H1 (cell line): Measurements from ENCODE around the gene PRSS53. TPM values are rescaled to one million over a fixed set of nuclear protein-coding genes. Genes with fewer than 3 reads are reported as not detected.

Experiments
- CTCF ChIA-PET: fragments of 300-600 bp; sonication (Branson Sonifier 250); formaldehyde crosslinking; loops from one replicate; lab custom pipeline; 2021; ENCODE audit not compliant: partially characterized antibody; lab: Charles Lee
- POLR2A ChIA-PET: fragments of 300-600 bp; sonication (Branson Sonifier 250); formaldehyde crosslinking; loops from one replicate; lab custom pipeline; 2021; ENCODE audit warnings: inconsistent platforms; ENCODE audit not compliant: partially characterized antibody; lab: Charles Lee
- DNase-seq, 2 experiments: peaks; one replicate each; pipeline versions ENCODE4 v3.0.0 to v3.0.0-alpha.2; 2010 to 2022; ENCODE audit warnings: low spot score in 2 of 2, low read depth in 1 of 2, mixed read lengths in 1 of 2
- FAIRE-seq: peaks from 2 replicates; lab custom pipeline; 2011; peaks lifted over from hg19 to GRCh38; lab: Jason Lieb, UNC
- H2AFZ ChIP-seq: 2 replicates; pipeline ENCODE4 v1.8.1; 2012; ENCODE audit warnings: low read length, inconsistent platforms
- H2AK5ac ChIP-seq: 2 replicates; pipeline ENCODE4 v1.6.1; 2013; ENCODE audit warnings: low read depth, low read length
- H2BK120ac ChIP-seq: replicated peaks from 2 replicates; pipeline ENCODE3; 2013; ENCODE audit warnings: low read depth, low read length, inconsistent platforms
- H2BK12ac ChIP-seq: 2 replicates; pipeline ENCODE4 v1.6.1; 2013; ENCODE audit warnings: low read depth, low read length
- H2BK15ac ChIP-seq: 2 replicates; pipeline ENCODE4 v1.6.1; 2013; ENCODE audit warnings: low read length
- H2BK20ac ChIP-seq: 2 replicates; pipeline ENCODE4 v1.6.1; 2013; ENCODE audit warnings: low read length
- H2BK5ac ChIP-seq: 2 replicates; pipeline ENCODE4 v1.6.1; 2013; ENCODE audit warnings: low read depth, low read length
- H3K14ac ChIP-seq: 2 replicates; pipeline ENCODE4 v1.6.1; 2013; ENCODE audit warnings: inconsistent platforms; ENCODE audit not compliant: insufficient read length
- H3K18ac ChIP-seq: 2 replicates; pipeline ENCODE4 v1.6.1; 2013; ENCODE audit warnings: low read length; ENCODE audit errors: extremely low read depth
- H3K23ac ChIP-seq: 2 replicates; pipeline ENCODE4 v1.6.1; 2013; ENCODE audit warnings: inconsistent platforms; ENCODE audit not compliant: insufficient read length
- H3K23me2 ChIP-seq: 2 replicates; pipeline ENCODE4 v1.6.1; 2013; ENCODE audit warnings: low read depth, low read length
- H3K27ac ChIP-seq: 2 replicates; pipeline ENCODE4 v1.6.1; 2011; ENCODE audit warnings: low read depth, low read length, inconsistent platforms
- H3K27me3 ChIP-seq, 4 experiments: replicated peaks in 1 of 4; 1 replicate in 1 of 4; 2 replicates in 3 of 4; pipeline versions ENCODE4 v1.6.1 to v1.8.1; 2011 to 2013; ENCODE audit warnings: low read length in 3 of 4, mild to moderate bottlenecking in 3 of 4, inconsistent platforms in 2 of 4, mixed read lengths in 2 of 4, moderate library complexity in 1 of 4; ENCODE audit not compliant: control insufficient read depth in 3 of 4, insufficient read depth in 3 of 4; ENCODE audit errors: extremely low read depth in 1 of 4
- H3K36me3 ChIP-seq, 4 experiments: 2 replicates each; pipeline versions ENCODE4 v1.6.1 to v1.8.1; 2011 to 2013; ENCODE audit warnings: mild to moderate bottlenecking in 4 of 4, low read length in 3 of 4, moderate library complexity in 2 of 4, control low read depth in 1 of 4, inconsistent platforms in 1 of 4; ENCODE audit not compliant: insufficient read depth in 4 of 4, control insufficient read depth in 2 of 4
- H3K4ac ChIP-seq: replicated peaks from 2 replicates; pipeline ENCODE3; 2013; ENCODE audit warnings: low read length, low read depth, mixed read lengths, inconsistent platforms; ENCODE audit not compliant: insufficient read length
- H3K4me1 ChIP-seq, 4 experiments: replicated peaks in 1 of 4; 1 replicate in 1 of 4; 2 replicates in 3 of 4; pipeline versions ENCODE4 v1.6.1 to v1.8.1; 2011 to 2013; ENCODE audit warnings: low read length in 3 of 4, inconsistent platforms in 2 of 4, mixed read lengths in 1 of 4; ENCODE audit not compliant: insufficient read depth in 4 of 4, control insufficient read depth in 3 of 4
- H3K4me2 ChIP-seq, 2 experiments: 2 replicates each; pipeline versions ENCODE4 v1.6.1 to v1.8.1; 2011 to 2013; ENCODE audit warnings: low read depth in 2 of 2, low read length in 2 of 2, control low read depth in 1 of 2, inconsistent platforms in 1 of 2, mild to moderate bottlenecking in 1 of 2; ENCODE audit not compliant: insufficient read depth in 1 of 2
- H3K4me3 ChIP-seq, 4 experiments: fragments of 200-600, 300-600 bp in 1 of 4; sonication (generic), shearing (Covaris generic), sonication (Bioruptor Twin) in 1 of 4; 2 replicates each; pipeline versions ENCODE4 v1.5.1 to v1.8.1; 2011 to 2016; ENCODE audit warnings: low read length in 4 of 4, low read depth in 3 of 4, control low read depth in 2 of 4, inconsistent platforms in 2 of 4, mild to moderate bottlenecking in 2 of 4, mixed read lengths in 1 of 4, moderate library complexity in 1 of 4; ENCODE audit not compliant: insufficient read depth in 2 of 4; ENCODE audit errors: extremely low read depth in 1 of 4
- H3K56ac ChIP-seq: replicated peaks from 2 replicates; pipeline ENCODE3; 2013; ENCODE audit warnings: low read depth, mild to moderate bottlenecking, mixed read lengths, low read length, inconsistent platforms; ENCODE audit not compliant: insufficient read length
- H3K79me1 ChIP-seq: 2 replicates; pipeline ENCODE4 v1.6.1; 2013; ENCODE audit warnings: low read depth, low read length, control low read depth
- H3K79me2 ChIP-seq, 2 experiments: 2 replicates each; pipeline versions ENCODE4 v1.6.1 to v1.8.1; 2012 to 2013; ENCODE audit warnings: low read length in 2 of 2, mild to moderate bottlenecking in 2 of 2, inconsistent platforms in 1 of 2; ENCODE audit not compliant: insufficient read depth in 2 of 2, control insufficient read depth in 1 of 2
- H3K9ac ChIP-seq, 4 experiments: replicated peaks in 1 of 4; 1 replicate in 1 of 4; 2 replicates in 3 of 4; pipeline versions ENCODE4 v1.6.1 to v1.8.1; 2011 to 2013; ENCODE audit warnings: low read depth in 3 of 4, low read length in 3 of 4, control low read depth in 2 of 4, mild to moderate bottlenecking in 2 of 4, moderate library complexity in 2 of 4, inconsistent platforms in 1 of 4; ENCODE audit errors: extremely low read depth in 1 of 4
- H3K9me3 ChIP-seq, 2 experiments: 2 replicates each; pipeline versions ENCODE4 v1.6.1 to v1.8.1; 2012 to 2013; ENCODE audit warnings: mild to moderate bottlenecking in 2 of 2, moderate library complexity in 2 of 2, control low read depth in 1 of 2, inconsistent platforms in 1 of 2, low read depth in 1 of 2, low read length in 1 of 2, mixed read lengths in 1 of 2; ENCODE audit not compliant: insufficient read depth in 2 of 2
- H4K20me1 ChIP-seq, 2 experiments: replicated peaks in 1 of 2; 2 replicates each; pipeline versions ENCODE3 to v1.8.1; 2011 to 2013; ENCODE audit warnings: inconsistent platforms in 2 of 2, low read length in 2 of 2, mild to moderate bottlenecking in 1 of 2; ENCODE audit not compliant: insufficient read depth in 2 of 2, control insufficient read depth in 1 of 2
- H4K5ac ChIP-seq: 2 replicates; pipeline ENCODE4 v1.6.1; 2013; ENCODE audit warnings: low read length, low read depth, mixed read lengths, inconsistent platforms; ENCODE audit not compliant: insufficient read length
- H4K8ac ChIP-seq: 2 replicates; pipeline ENCODE4 v1.8.0; 2013; ENCODE audit warnings: mild to moderate bottlenecking, moderate library complexity, low read length, inconsistent platforms; ENCODE audit not compliant: insufficient read depth; ENCODE audit errors: extremely low read depth
- H4K91ac ChIP-seq: replicated peaks from 2 replicates; pipeline ENCODE3; 2013; ENCODE audit warnings: low read length, mixed read lengths, inconsistent platforms; ENCODE audit not compliant: insufficient read length
- CREB1 ChIP-seq: IDR thresholded peaks from 2 replicates; pipeline ENCODE4 v1.6.1; 2012; ENCODE audit warnings: inconsistent platforms
- EGR1 ChIP-seq: IDR thresholded peaks from 2 replicates; pipeline ENCODE4 v1.6.1; 2011; ENCODE audit warnings: low read depth, low read length, borderline replicate concordance
- HDAC2 ChIP-seq, 2 experiments: fragments of 300-600 bp in 1 of 2; sonication (generic) in 1 of 2; IDR thresholded peaks; 2 replicates each; pipeline ENCODE4 v1.6.1; 2011 to 2012; ENCODE audit warnings: low read depth in 2 of 2, low read length in 2 of 2, mild to moderate bottlenecking in 2 of 2, moderate library complexity in 2 of 2, borderline replicate concordance in 1 of 2, inconsistent platforms in 1 of 2
- KDM1A ChIP-seq: fragments of 200-600, 300-600 bp; sonication (generic); IDR thresholded peaks from 2 replicates; pipeline ENCODE4 v1.7.1; 2016; ENCODE audit warnings: mild to moderate bottlenecking, low read length, borderline replicate concordance
- NANOG ChIP-seq: IDR thresholded peaks from 2 replicates; pipeline ENCODE4 v1.6.1; 2011; ENCODE audit warnings: low read length, low read depth, mild to moderate bottlenecking, inconsistent platforms; ENCODE audit not compliant: insufficient read depth, poor library complexity, severe bottlenecking
- PHF8 ChIP-seq: fragments of 200-600 bp; sonication (generic); conservative IDR thresholded peaks from 2 replicates; pipeline ENCODE4 v1.7.1; 2012; ENCODE audit warnings: low read depth, mild to moderate bottlenecking, inconsistent platforms, low read length, moderate library complexity
- SAP30 ChIP-seq: fragments of 300-600 bp; sonication (generic); IDR thresholded peaks from 2 replicates; pipeline ENCODE4 v1.7.1; 2012; ENCODE audit warnings: low read length, moderate library complexity, mild to moderate bottlenecking, inconsistent platforms; ENCODE audit not compliant: insufficient read depth, insufficient replicate concordance
- SP1 ChIP-seq: IDR thresholded peaks from 2 replicates; pipeline ENCODE4 v1.6.1; 2011; ENCODE audit warnings: low read depth, low read length
- whole genome bisulfite sequencing, 2 experiments: shearing (Covaris generic) in 1 of 2; methylation state at CpG; one replicate each; pipeline versions ENCODE4 v1.1.6 to v1.1.7; 2013 to 2015; ENCODE audit warnings: low lambda C conversion rate in 2 of 2, mixed read lengths in 2 of 2, inconsistent platforms in 1 of 2, low coverage in 1 of 2, missing lambda C conversion rate in 1 of 2; ENCODE audit not compliant: insufficient replicate concordance in 2 of 2, insufficient coverage in 1 of 2, insufficient read length in 1 of 2; ENCODE audit errors: extremely low coverage in 1 of 2, missing lambda C conversion rate in 1 of 2; 5-methylcytosine and 5-hydroxymethylcytosine counted together
- polyA plus RNA-seq, 7 experiments: library from polyadenylated mRNA; depleted of rRNA in 3 of 7; stranded (reverse) in 5 of 7; unstranded in 2 of 7; fragments of >200 nt in 5 of 7; fragments of 200-250 nt in 2 of 7; gene quantifications; 1 replicate in 5 of 7; 2 replicates in 1 of 7; 4 replicates in 1 of 7; pipeline versions ENCODE4 v1.2.1 to v1.2.3, GENCODE V29; 2011 to 2013; ENCODE audit warnings: missing spikeins in 2 of 7, mixed read lengths in 2 of 7
- total RNA-seq: library from RNA; stranded (reverse); fragmentation: NEBNext Ultra II Directional; extraction: Animal tissue kit (Norgen Biotek cat#: 25700); gene quantifications from 2 replicates; pipeline ENCODE4 v1.2.1, GENCODE V29; 2021
- TF ChIP-seq, protein P1 (sequence below), 3 experiments: IDR thresholded peaks; 1 replicate in 2 of 3; 2 replicates in 1 of 3; pipeline versions ENCODE4 v1.5.1 to v1.6.1; 2011; ENCODE audit warnings: low read length in 3 of 3, mild to moderate bottlenecking in 3 of 3, inconsistent platforms in 2 of 3, low read depth in 1 of 3, moderate library complexity in 1 of 3; ENCODE audit not compliant: insufficient read depth in 1 of 3; ENCODE audit errors: control extremely low read depth in 1 of 3

PRSS53 gene
- total and polyA plus RNA-seq, 2 of the 8 experiments (the other 6 are each of a cell fraction or from before 2014, with no cell fraction given): 1.7 to 2.6 TPM

DNA sequence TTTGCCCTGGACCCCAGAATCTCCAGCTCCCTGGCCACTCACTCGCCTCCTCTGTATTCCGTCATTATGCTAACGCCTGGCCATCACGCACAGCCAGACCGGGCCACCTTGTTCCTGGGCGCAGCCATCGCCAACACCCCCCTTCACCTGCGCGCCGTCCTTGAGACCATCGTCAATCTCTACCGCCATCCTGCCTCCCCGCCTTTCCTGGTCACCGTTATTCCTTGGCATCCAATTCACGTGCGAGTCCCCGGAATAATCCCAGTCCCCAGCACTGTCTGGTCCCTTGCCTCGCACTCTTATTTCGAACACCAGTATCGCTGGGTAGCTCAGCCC is 5.3 kb upstream of the PRSS53 start:
- H3K23ac ChIP-seq: no peak overlapping the region
- DNase-seq (no peak), FAIRE-seq (no peak)
- peaks cover 0 to 7% of the 10 kb centered on the region in 2 experiments; a peak in 1 of 4 replicates for H3K79me2 ChIP-seq
- H3K23me2 ChIP-seq: peaks cover 10% of the 10 kb centered on the region
- peak overlapping the region; percentile 54; the same call in 1 of the 2 replicates for H2AFZ ChIP-seq
- no peak overlapping the region for H2BK15ac ChIP-seq
- H2BK12ac ChIP-seq: 0 out of 2 replicates have a peak overlapping the region, but pooled peaks have one; percentile 23
- H3K4me2 ChIP-seq: peak overlapping the region; percentile 85 to 91
- peak overlapping the region; percentile 86; the same call in 1 of the 2 replicates for H2BK5ac ChIP-seq
- peaks cover 0 to 9% (median 3%) of the 10 kb centered on the region in 4 experiments; a peak in 4 of 7 replicates for H3K4me1 ChIP-seq
- H3K56ac ChIP-seq: peak overlapping the region; percentile 82
- no peak overlapping the region for H2AK5ac ChIP-seq
- peaks cover 10% of the 10 kb centered on the region for H3K79me1 ChIP-seq
- H3K9ac ChIP-seq: peak overlapping the region; percentile 46 to 83 (median 73)
- peak overlapping the region; percentile 89 for H4K5ac ChIP-seq
- peak overlapping the region; percentile 43 for H2BK120ac ChIP-seq
- H4K8ac ChIP-seq: peak overlapping the region; percentile 83
- H3K18ac ChIP-seq: peak overlapping the region; percentile 87; the same call in 1 of the 2 replicates
- ChIA-PET POLR2A (interaction anchor here (0.7 to 4.2 kb wide), 12 partner anchors 8 to 125 kb away, joined by 3 to 26 read pairs (median 4); partner anchors contain the start of genes FUS, HSD3B7, KAT8 and ZNF646), CTCF (interaction anchor here (1.4 kb wide), 2 partner anchors 20 to 33 kb away, joined by 3 to 5 read pairs; partner anchors contain the start of genes ZNF646 and ZNF668)
- peaks cover 4 to 16% of the 10 kb centered on the region in 2 experiments for H4K20me1 ChIP-seq
- no peaks in the 10 kb centered on the region for H3K27me3 ChIP-seq
- H3K4ac ChIP-seq: peak overlapping the region; percentile 3
- no peak overlapping the region for H2BK20ac ChIP-seq
- H3K4me3 ChIP-seq: peak overlapping the region; percentile 87 to 96 (median 92)
- peak overlapping the region; percentile 55 for H4K91ac ChIP-seq
- 3% methylated on average over 20 of the region's 20 CpGs; no CpG with 5 or more reads in 1 of the 2 experiments for WGBS, 2 experiments
- H3K36me3 ChIP-seq: peaks cover 0 to 13% (median 4%) of the 10 kb centered on the region in 4 experiments; a peak in 5 of 8 replicates
- H3K27ac ChIP-seq: peak overlapping the region; percentile 16; the same call in 1 of the 2 replicates
- H3K9me3 ChIP-seq: no peaks in the 10 kb centered on the region
- H3K14ac ChIP-seq: peak overlapping the region; percentile 91
- TF ChIP-seq EGR1: no peak
- peak; percentile 72; the same call in 1 of the 2 replicates for TF ChIP-seq KDM1A
- peak in 1 of 2 experiments; percentile 94; a peak in 1 of 4 replicates for TF ChIP-seq HDAC2 (IDR thresholded peaks at IDR 0.05; ENCODE audit: borderline replicate concordance in 1 of 2, low read depth in 2 of 2, low read length in 2 of 2)
- TF ChIP-seq PHF8: no peak
- TF ChIP-seq SP1: no peak
- peak; percentile 14; the same call in 1 of the 2 replicates for TF ChIP-seq CREB1
- TF ChIP-seq, protein P1, sequence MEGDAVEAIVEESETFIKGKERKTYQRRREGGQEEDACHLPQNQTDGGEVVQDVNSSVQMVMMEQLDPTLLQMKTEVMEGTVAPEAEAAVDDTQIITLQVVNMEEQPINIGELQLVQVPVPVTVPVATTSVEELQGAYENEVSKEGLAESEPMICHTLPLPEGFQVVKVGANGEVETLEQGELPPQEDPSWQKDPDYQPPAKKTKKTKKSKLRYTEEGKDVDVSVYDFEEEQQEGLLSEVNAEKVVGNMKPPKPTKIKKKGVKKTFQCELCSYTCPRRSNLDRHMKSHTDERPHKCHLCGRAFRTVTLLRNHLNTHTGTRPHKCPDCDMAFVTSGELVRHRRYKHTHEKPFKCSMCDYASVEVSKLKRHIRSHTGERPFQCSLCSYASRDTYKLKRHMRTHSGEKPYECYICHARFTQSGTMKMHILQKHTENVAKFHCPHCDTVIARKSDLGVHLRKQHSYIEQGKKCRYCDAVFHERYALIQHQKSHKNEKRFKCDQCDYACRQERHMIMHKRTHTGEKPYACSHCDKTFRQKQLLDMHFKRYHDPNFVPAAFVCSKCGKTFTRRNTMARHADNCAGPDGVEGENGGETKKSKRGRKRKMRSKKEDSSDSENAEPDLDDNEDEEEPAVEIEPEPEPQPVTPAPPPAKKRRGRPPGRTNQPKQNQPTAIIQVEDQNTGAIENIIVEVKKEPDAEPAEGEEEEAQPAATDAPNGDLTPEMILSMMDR (IDR thresholded peaks at IDR 0.05; ENCODE audit: control extremely low read depth in 1 of 3, insufficient read depth in 1 of 3, low read depth in 1 of 3, low read length in 3 of 3): no peak
- TF ChIP-seq SAP30: peak; percentile 37
- no peak for TF ChIP-seq NANOG
